Stomach (tissue), 9 donors: Measurements from ENCODE around the gene METTL24. TPM values are rescaled to one million over a fixed set of nuclear protein-coding genes. Genes with fewer than 3 reads are reported as not detected.

Experiments
- DNase-seq, 2 donors: peaks; one replicate each; pipeline versions ENCODE4 v3.0.0 to v3.0.0-alpha.2; 2013 to 2019
- H3K27ac ChIP-seq, 5 donors: fragments of 200-600 bp in 4 of 5; sonication (generic) in 4 of 5; one replicate each; pipeline ENCODE4 v1.5.1; 2013 to 2019; ENCODE audit warnings: mild to moderate bottlenecking in 1 of 5, moderate library complexity in 1 of 5
- H3K27me3 ChIP-seq, 3 donors: fragments of 200-600 bp; sonication (generic); one replicate each; pipeline ENCODE4 v1.5.1; 2017 to 2019; ENCODE audit warnings: mixed run types in 1 of 3
- H3K36me3 ChIP-seq, 4 donors: fragments of 200-600 bp; sonication (generic); 1 replicate in 3 of 4; 2 replicates in 1 of 4; pipeline ENCODE4 v1.5.1; 2016 to 2019
- H3K4me1 ChIP-seq, 4 donors: fragments of 200-600 bp; sonication (generic); one replicate each; pipeline ENCODE4 v1.5.1; 2016 to 2019
- H3K4me3 ChIP-seq, 4 donors: fragments of 200-600 bp; sonication (generic) in 3 of 4; one replicate each; pipeline ENCODE4 v1.5.1; 2016 to 2019; ENCODE audit warnings: mild to moderate bottlenecking in 1 of 4
- H3K9me3 ChIP-seq, 4 donors: fragments of 200-600 bp; sonication (generic); one replicate each; pipeline ENCODE4 v1.5.1; 2016 to 2019
- EP300 ChIP-seq: sonication (generic); formaldehyde crosslinking; IDR thresholded peaks from one replicate; pipeline ENCODE4 v1.6.1; 2017; ENCODE audit warnings: antibody characterized with exemption
- POLR2A ChIP-seq, 4 donors: fragments of 450-650 bp; IDR thresholded peaks; one replicate each; pipeline ENCODE4 v1.6.1; 2016; ENCODE audit warnings: antibody characterized with exemption in 4 of 4, control low read depth in 2 of 4, mild to moderate bottlenecking in 1 of 4, moderate library complexity in 1 of 4
- POLR2AphosphoS5 ChIP-seq, 3 donors: sonication (generic); formaldehyde crosslinking; IDR thresholded peaks; one replicate each; pipeline ENCODE4 v1.6.1; 2016; ENCODE audit warnings: antibody characterized with exemption in 3 of 3
- WGBS, 5 donors: extraction: QIAGEN DNeasy Blood & Tissue Kit in 3 of 5; methylation state at CpG; one replicate each; pipeline versions ENCODE4 v1.1.5 to v1.1.7; 2013 to 2018; 5-methylcytosine and 5-hydroxymethylcytosine counted together
- intact Hi-C: fragments of 100-400 bp; cut with DNase I; formaldehyde crosslinking; loops from one replicate; pipeline ENCODE4 v1.15.1; 2023; ENCODE audit warnings: low total_unique reads
- polyA plus RNA-seq, 3 donors: library from polyadenylated mRNA; stranded (reverse); fragments of 200-250 nt; gene quantifications; one replicate each; pipeline ENCODE4 v1.2.3, GENCODE V29; 2013
- total RNA-seq, 5 donors: library from RNA; depleted of rRNA; stranded (reverse); fragments of >200 nt; gene quantifications; one replicate each; pipeline versions ENCODE4 v1.1.0 to v1.2.3, GENCODE V29; 2014 to 2016
- TF ChIP-seq, protein P1 (sequence below), 7 experiments: fragments of 450-650 bp in 4 of 7; fragments of 200-600 bp in 3 of 7; sonication (generic) in 3 of 7; IDR thresholded peaks; one replicate each; pipeline ENCODE4 v1.5.1; 2016 to 2019; ENCODE audit warnings: antibody characterized with exemption in 7 of 7, control low read depth in 2 of 7, mild to moderate bottlenecking in 1 of 7
- donor health status: healthy with polysubstance abuse.
- donor health status: Bipolar disorder and iron deficiency.
- donor health status: healthy.

METTL24 gene
- total and polyA plus RNA-seq, 8 donors, result 0.55 to 25.8 (median 2.8) TPM; not detected in 1

DNA sequence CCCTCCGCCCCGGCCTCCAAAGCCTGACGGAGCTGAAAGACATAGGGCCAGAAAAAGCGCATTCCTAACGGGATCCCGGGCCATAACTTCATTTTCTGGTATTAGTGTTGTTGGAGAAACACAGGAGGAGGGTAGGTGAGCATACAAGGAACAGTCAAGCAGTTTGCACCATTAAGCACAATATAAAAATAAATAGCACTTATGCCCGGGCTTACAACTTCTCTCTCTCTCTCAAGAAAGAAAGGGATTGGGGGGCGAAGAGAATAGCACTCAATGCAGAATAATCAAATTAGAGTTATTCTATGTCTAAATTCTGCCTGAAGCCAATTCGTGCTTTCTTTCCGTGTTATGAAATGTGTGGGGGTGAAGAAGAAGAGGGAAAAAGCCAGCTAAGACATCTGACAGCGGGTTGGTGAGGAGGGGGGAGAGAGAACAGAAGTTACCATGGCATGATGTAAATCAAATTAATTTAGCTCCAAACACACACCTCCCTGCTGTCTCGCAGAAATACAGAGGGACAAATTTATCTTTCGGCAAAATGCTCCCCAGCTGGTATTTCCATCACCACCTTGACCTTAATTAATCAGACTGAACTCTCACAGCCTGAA lies 508 bp upstream of the METTL24 start:
- WGBS, 5 donors, result 39 to 51% (median 47%) methylated on average over 10 to 13 of the region's 13 CpGs
- peaks cover 6 to 43% (median 20%) of the 10 kb centered on the region in 4 donors for H3K4me1 ChIP-seq
- H3K36me3 ChIP-seq, result no peaks in the 10 kb centered on the region
- no peaks in the 10 kb centered on the region for H3K9me3 ChIP-seq
- TF ChIP-seq EP300 (no peak), POLR2A (IDR thresholded peaks at IDR 0.05) (no peak), POLR2AphosphoS5 (IDR thresholded peaks at IDR 0.05) (no peak)
- TF ChIP-seq, protein P1, sequence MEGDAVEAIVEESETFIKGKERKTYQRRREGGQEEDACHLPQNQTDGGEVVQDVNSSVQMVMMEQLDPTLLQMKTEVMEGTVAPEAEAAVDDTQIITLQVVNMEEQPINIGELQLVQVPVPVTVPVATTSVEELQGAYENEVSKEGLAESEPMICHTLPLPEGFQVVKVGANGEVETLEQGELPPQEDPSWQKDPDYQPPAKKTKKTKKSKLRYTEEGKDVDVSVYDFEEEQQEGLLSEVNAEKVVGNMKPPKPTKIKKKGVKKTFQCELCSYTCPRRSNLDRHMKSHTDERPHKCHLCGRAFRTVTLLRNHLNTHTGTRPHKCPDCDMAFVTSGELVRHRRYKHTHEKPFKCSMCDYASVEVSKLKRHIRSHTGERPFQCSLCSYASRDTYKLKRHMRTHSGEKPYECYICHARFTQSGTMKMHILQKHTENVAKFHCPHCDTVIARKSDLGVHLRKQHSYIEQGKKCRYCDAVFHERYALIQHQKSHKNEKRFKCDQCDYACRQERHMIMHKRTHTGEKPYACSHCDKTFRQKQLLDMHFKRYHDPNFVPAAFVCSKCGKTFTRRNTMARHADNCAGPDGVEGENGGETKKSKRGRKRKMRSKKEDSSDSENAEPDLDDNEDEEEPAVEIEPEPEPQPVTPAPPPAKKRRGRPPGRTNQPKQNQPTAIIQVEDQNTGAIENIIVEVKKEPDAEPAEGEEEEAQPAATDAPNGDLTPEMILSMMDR (IDR thresholded peaks at IDR 0.05), result no peak
- peak overlapping the region; percentile 58 to 63 (median 60) for H3K4me3 ChIP-seq
- intact Hi-C loops, result no loop called here
- DNase-seq, result no peak
- peak overlapping the region; percentile 69 to 92 (median 84) for H3K27ac ChIP-seq
- H3K27me3 ChIP-seq, result peaks cover 0 to 30% (median 20%) of the 10 kb centered on the region in 3 donors

DNA sequence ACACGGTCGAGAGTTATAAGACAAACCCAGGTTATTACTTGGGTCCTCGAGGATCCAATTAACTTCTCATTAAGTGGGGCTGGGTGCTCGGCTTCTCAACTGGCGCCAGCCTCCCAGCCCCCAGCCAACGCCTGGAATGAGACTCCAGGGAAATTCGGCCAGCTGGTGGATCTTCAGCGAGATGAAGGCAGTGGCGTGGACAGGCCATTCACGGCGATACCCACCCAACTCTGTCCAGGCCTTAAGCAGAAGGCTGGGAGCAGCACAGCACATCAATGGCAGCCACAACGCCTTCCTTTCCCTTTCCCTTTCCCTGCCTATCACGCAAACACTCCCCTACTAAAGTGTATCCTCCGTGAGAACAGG lies 868 bp downstream of the METTL24 start:
- WGBS, 5 donors, result 37 to 53% (median 46%) methylated on average over 14 of the region's 14 CpGs
- Histone ChIP-seq H3K9me3 (no peaks in the 10 kb centered on the region), H3K4me1 (peaks cover 6 to 50% (median 20%) of the 10 kb centered on the region in 4 donors), H3K36me3 (no peaks in the 10 kb centered on the region), H3K27ac (peak overlapping the region; percentile 28 to 92 (median 83)), H3K27me3 (peaks cover 0 to 30% (median 20%) of the 10 kb centered on the region in 3 donors), H3K4me3 (peak overlapping the region; percentile 58 to 63 (median 60))
- no peak for DNase-seq
- intact Hi-C loops, result no loop called here
- TF ChIP-seq POLR2A (IDR thresholded peaks at IDR 0.05) (no peak), POLR2AphosphoS5 (IDR thresholded peaks at IDR 0.05) (no peak), EP300 (no peak)
- TF ChIP-seq, protein P1 (IDR thresholded peaks at IDR 0.05), result no peak

DNA sequence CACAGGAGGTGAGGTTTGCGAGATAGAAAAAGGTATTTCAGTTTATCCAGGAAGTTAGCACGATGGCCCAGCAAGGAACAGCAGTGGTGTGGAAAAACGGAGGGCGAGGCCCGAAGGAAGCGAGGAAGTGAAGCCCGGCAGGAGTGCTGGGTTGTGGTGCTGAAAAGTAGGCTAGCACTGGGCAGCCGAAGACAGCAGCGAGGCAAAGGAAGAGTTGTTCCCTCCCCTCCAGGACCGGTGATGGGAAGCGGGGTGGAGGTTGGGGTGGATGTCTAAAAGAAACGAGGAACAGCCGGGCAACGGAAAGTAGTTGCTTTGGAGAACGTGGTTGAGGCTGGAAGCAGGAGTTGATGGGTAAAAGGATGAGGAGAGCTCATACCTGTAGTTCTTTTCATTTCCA lies 1.4 kb downstream of the METTL24 start:
- WGBS, 5 donors, result 72 to 85% (median 75%) methylated on average over 15 of the region's 15 CpGs
- Histone ChIP-seq H3K9me3 (no peaks in the 10 kb centered on the region), H3K27me3 (peaks cover 0 to 30% (median 20%) of the 10 kb centered on the region in 3 donors), H3K36me3 (no peaks in the 10 kb centered on the region), H3K4me3 (peak overlapping the region; percentile 58 to 63 (median 60)), H3K4me1 (peaks cover 6 to 50% (median 20%) of the 10 kb centered on the region in 4 donors), H3K27ac (peak overlapping the region in 4 of 5 donors; percentile 78 to 92 (median 84))
- intact Hi-C loops, result no loop called here
- TF ChIP-seq POLR2A (IDR thresholded peaks at IDR 0.05), result no peak
- TF ChIP-seq POLR2AphosphoS5 (IDR thresholded peaks at IDR 0.05), result no peak
- TF ChIP-seq, protein P1 (IDR thresholded peaks at IDR 0.05), result no peak
- no peak for TF ChIP-seq EP300
- DNase-seq, result no peak

DNA sequence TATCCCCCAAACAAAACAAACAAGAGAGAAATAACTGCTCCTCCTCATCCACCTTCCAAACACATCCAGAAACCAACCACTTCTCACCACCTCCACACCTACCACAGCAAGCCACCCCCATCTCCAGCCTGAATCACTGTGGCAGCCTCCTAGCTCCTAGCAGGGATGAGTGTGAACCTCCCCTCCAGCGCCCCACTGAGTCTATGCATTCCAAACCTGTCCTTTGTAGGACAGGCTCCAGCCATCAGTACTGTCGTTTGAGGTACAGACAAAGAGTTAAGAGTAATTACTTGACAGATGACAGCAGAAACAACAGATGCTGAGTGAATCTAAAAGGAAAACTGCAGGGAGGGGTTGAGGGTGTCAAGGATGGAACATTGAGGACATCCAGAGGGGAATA lies 2.4 kb downstream of the METTL24 start:
- DNase-seq, result no peak
- H3K36me3 ChIP-seq, result no peaks in the 10 kb centered on the region
- 57 to 81% (median 70%) methylated on average over 2 of the region's 2 CpGs for WGBS, 5 donors
- peaks cover 0 to 30% (median 20%) of the 10 kb centered on the region in 3 donors for H3K27me3 ChIP-seq
- H3K9me3 ChIP-seq, result no peaks in the 10 kb centered on the region
- TF ChIP-seq POLR2AphosphoS5 (IDR thresholded peaks at IDR 0.05) (no peak), POLR2A (IDR thresholded peaks at IDR 0.05) (no peak), EP300 (no peak)
- TF ChIP-seq, protein P1 (IDR thresholded peaks at IDR 0.05), result no peak
- no peak overlapping the region for H3K4me3 ChIP-seq
- H3K4me1 ChIP-seq, result peaks cover 6 to 50% (median 20%) of the 10 kb centered on the region in 4 donors
- H3K27ac ChIP-seq, result peak overlapping the region in 4 of 5 donors; percentile 78 to 92 (median 84)
- intact Hi-C loops, result no loop called here
